GM12878 (cell line): Measurements from ENCODE around the gene ELP4. TPM values are rescaled to one million over a fixed set of nuclear protein-coding genes. Genes with fewer than 3 reads are reported as not detected.

Experiments used
- ATAC-seq: fragments of 200-7000 bp; cut with Tn5 transposase; 3 replicates; pipeline ENCODE4 v1.9.1; 2020; ENCODE audit warnings: mild to moderate bottlenecking, moderate library complexity
- BruUV-seq: library from RNA; stranded (reverse); fragments of 400-500 nt; replicated peaks from 2 replicates; lab custom pipeline; 2021; lab: Mats Ljungman, UMichigan
- CTCF ChIA-PET: fragments of 300-600 bp; sonication (Branson Sonifier 250); formaldehyde crosslinking; extraction: SDS; loops from one replicate; lab custom pipeline; 2021; ENCODE audit warnings: inconsistent platforms; lab: Yijun Ruan, JAX
- POLR2A ChIA-PET: fragments of 350-600 bp; formaldehyde crosslinking; extraction: SDS; loops from one replicate; lab custom pipeline; 2021; ENCODE audit warnings: inconsistent platforms; lab: Charles Lee
- RAD21 ChIA-PET: fragments of 300-600 bp; sonication (Branson Sonifier 250); formaldehyde crosslinking; loops from one replicate; lab custom pipeline; 2023; ENCODE audit warnings: antibody characterized with exemption; ENCODE audit not compliant: unreplicated experiment; lab: Charles Lee
- SMC1A ChIA-PET: fragments of 300-600 bp; sonication (Branson Sonifier 250); formaldehyde crosslinking; loops from one replicate; lab custom pipeline; 2023; ENCODE audit not compliant: unreplicated experiment, uncharacterized antibody; lab: Charles Lee
- DNase-seq: peaks from one replicate; pipeline ENCODE4 v3.0.0-alpha.2; 2011; ENCODE audit warnings: low read depth, low spot score
- FAIRE-seq: peaks from 3 replicates; lab custom pipeline; 2011; peaks lifted over from hg19 to GRCh38; lab: Jason Lieb, UNC
- H2AFZ ChIP-seq: 2 replicates; pipeline ENCODE4 v1.6.0; 2011; ENCODE audit warnings: low read depth, low read length, control low read depth; ENCODE audit not compliant: control insufficient read depth
- H3K27ac ChIP-seq: 2 replicates; pipeline ENCODE4 v1.5.1; 2011; ENCODE audit warnings: control low read depth; ENCODE audit not compliant: control insufficient read depth, insufficient read depth
- H3K27me3 ChIP-seq, 2 experiments: replicated peaks in 1 of 2; 2 replicates each; pipeline versions ENCODE4 v1.6.0 to v1.6.1; 2011; ENCODE audit warnings: low read length in 1 of 2; ENCODE audit not compliant: control insufficient read depth in 2 of 2, insufficient read depth in 2 of 2
- H3K36me3 ChIP-seq, 2 experiments: 2 replicates each; pipeline ENCODE4 v1.5.1; 2011; ENCODE audit warnings: low read length in 1 of 2; ENCODE audit not compliant: control insufficient read depth in 2 of 2, insufficient read depth in 2 of 2
- H3K4me1 ChIP-seq: 2 replicates; pipeline ENCODE4 v1.6.1; 2011; ENCODE audit warnings: mild to moderate bottlenecking, low read length, moderate library complexity, mixed read lengths; ENCODE audit not compliant: control insufficient read depth, insufficient read depth
- H3K4me2 ChIP-seq: 2 replicates; pipeline ENCODE4 v1.6.0; 2011; ENCODE audit warnings: control low read depth; ENCODE audit not compliant: control insufficient read depth, insufficient read depth
- H3K4me3 ChIP-seq: fragments of 200-600 bp; sonication (generic); 2 replicates; pipeline ENCODE4 v1.5.1; 2016
- H3K79me2 ChIP-seq: 2 replicates; pipeline ENCODE4 v1.6.0; 2011; ENCODE audit warnings: low read length; ENCODE audit not compliant: control insufficient read depth, insufficient read depth
- H3K9ac ChIP-seq: 2 replicates; pipeline ENCODE4 v1.8.0; 2011; ENCODE audit warnings: low read length, control low read depth, mixed read lengths; ENCODE audit not compliant: control insufficient read depth, insufficient read depth
- H3K9me3 ChIP-seq: replicated peaks from 3 replicates; pipeline ENCODE4 v1.5.1; 2011; ENCODE audit warnings: mild to moderate bottlenecking, low read length; ENCODE audit not compliant: control insufficient read depth, insufficient read depth
- H4K20me1 ChIP-seq: 2 replicates; pipeline ENCODE4 v1.6.0; 2011; ENCODE audit not compliant: control insufficient read depth, insufficient read depth
- ATF7 ChIP-seq: fragments of 450-650 bp; IDR thresholded peaks from 2 replicates; pipeline ENCODE4 v1.6.1; 2016; ENCODE audit warnings: low read depth, mild to moderate bottlenecking
- ESRRA ChIP-seq: IDR thresholded peaks from 2 replicates; pipeline ENCODE4 v1.6.1; 2012; ENCODE audit warnings: mild to moderate bottlenecking, low read length, improper control_type of control experiment
- HDGF ChIP-seq: fragments of 450-650 bp; IDR thresholded peaks from 2 replicates; pipeline ENCODE4 v1.6.1; 2016; ENCODE audit warnings: antibody characterized with exemption
- NBN ChIP-seq: fragments of 450-650 bp; IDR thresholded peaks from 2 replicates; pipeline ENCODE4 v1.6.1; 2016
- RFX5 ChIP-seq: IDR thresholded peaks from 2 replicates; pipeline ENCODE4 v1.6.1; 2011; ENCODE audit warnings: low read depth, low read length, improper control_type of control experiment
- SMAD1 ChIP-seq: fragments of 450-650 bp; IDR thresholded peaks from 2 replicates; pipeline ENCODE4 v1.6.1; 2018; ENCODE audit warnings: mild to moderate bottlenecking, low read depth; ENCODE audit not compliant: partially characterized antibody
- SMAD5 ChIP-seq: IDR thresholded peaks from 2 replicates; pipeline ENCODE4 v1.6.1; 2016; ENCODE audit warnings: antibody characterized with exemption, low read depth
- SMC3 ChIP-seq: IDR thresholded peaks from 2 replicates; pipeline ENCODE4 v1.6.1; 2011; ENCODE audit warnings: low read length, improper control_type of control experiment, borderline replicate concordance
- WGBS: methylation state at CpG from one replicate; pipeline ENCODE4 v1.1.6; 2016; ENCODE audit warnings: low lambda C conversion rate; ENCODE audit not compliant: insufficient replicate concordance, insufficient coverage; ENCODE audit errors: missing lambda C conversion rate; 5-methylcytosine and 5-hydroxymethylcytosine counted together
- in situ Hi-C: fragments of 300-500 bp; cut with MboI; formaldehyde crosslinking; loops from 9 replicates; pipeline ENCODE4 v1.14.3; 2018; ENCODE audit warnings: mixed read lengths
- intact Hi-C: fragments of 100-400 bp; cut with micrococcal nuclease; formaldehyde crosslinking; loops from one replicate; pipeline ENCODE4 v1.14.2; 2022; ENCODE audit not compliant: unreplicated experiment
- polyA plus RNA-seq, 11 experiments: library from polyadenylated mRNA; depleted of rRNA in 4 of 11; unstranded in 6 of 11; stranded (reverse) in 5 of 11; fragments of >200 nt; fragmentation: Nextera tagmentation in 4 of 11; fragmentation: Illumina TruSeq in 1 of 11; extraction: Ambion mirVana in 4 of 11; extraction: Trizol in 1 of 11; gene quantifications; 1 replicate in 1 of 11; 2 replicates in 10 of 11; pipeline versions ENCODE4 v1.2.1 to v1.2.3, GENCODE V29; 2011 to 2016; ENCODE audit warnings: inconsistent platforms in 2 of 11, missing spikeins in 2 of 11, low read depth in 1 of 11
- total RNA-seq, 4 experiments: library from RNA; depleted of rRNA in 3 of 4; stranded (reverse); fragments of >200 nt in 3 of 4; fragmentation: Illumina TruSeq in 1 of 4; extraction: Trizol in 1 of 4; gene quantifications; 2 replicates each; pipeline versions ENCODE4 v1.2.1 to v1.2.3, GENCODE V29; 2013 to 2021
- TF ChIP-seq, protein P1 (sequence below): IDR thresholded peaks from 2 replicates; pipeline ENCODE4 v1.6.1; 2011; ENCODE audit warnings: borderline replicate concordance, low read depth, mild to moderate bottlenecking, moderate library complexity, low read length; ENCODE audit not compliant: insufficient read depth, poor library complexity, severe bottlenecking
- TF ChIP-seq, protein P2 (sequence below), 3 experiments: IDR thresholded peaks in 2 of 3; conservative IDR thresholded peaks in 1 of 3; 2 replicates each; pipeline ENCODE4 v1.5.1; 2011; ENCODE audit warnings: low read depth in 3 of 3, low read length in 3 of 3, mild to moderate bottlenecking in 3 of 3, control low read depth in 2 of 3, moderate library complexity in 2 of 3, inconsistent platforms in 1 of 3, mixed read lengths in 1 of 3; ENCODE audit not compliant: control insufficient read depth in 2 of 3, insufficient read depth in 1 of 3; ENCODE audit errors: extremely low read depth in 1 of 3
- TF ChIP-seq, protein P3 (sequence below): fragments of 450-650 bp; IDR thresholded peaks from 2 replicates; pipeline ENCODE4 v1.6.1; 2017; ENCODE audit warnings: mild to moderate bottlenecking, low read depth, inconsistent platforms; ENCODE audit not compliant: poor library complexity, severe bottlenecking
- TF ChIP-seq, protein P4 (sequence below): IDR thresholded peaks from 2 replicates; pipeline ENCODE4 v1.6.1; 2011; ENCODE audit warnings: borderline replicate concordance, low read depth, mild to moderate bottlenecking, moderate library complexity, mixed read lengths, low read length; ENCODE audit not compliant: insufficient read depth; ENCODE audit errors: extremely low read length
- TF ChIP-seq, protein P5 (sequence below): fragments of 450-650 bp; formaldehyde crosslinking; IDR thresholded peaks from 2 replicates; pipeline ENCODE4 v1.4.0; 2020; ENCODE audit warnings: mild to moderate bottlenecking, moderate library complexity

ELP4 gene
- total and polyA plus RNA-seq, 10 of the 15 experiments (the other 5 are each of a cell fraction or from before 2014, with no cell fraction given), result 17.7 to 36.1 (median 27.0) TPM

DNA sequence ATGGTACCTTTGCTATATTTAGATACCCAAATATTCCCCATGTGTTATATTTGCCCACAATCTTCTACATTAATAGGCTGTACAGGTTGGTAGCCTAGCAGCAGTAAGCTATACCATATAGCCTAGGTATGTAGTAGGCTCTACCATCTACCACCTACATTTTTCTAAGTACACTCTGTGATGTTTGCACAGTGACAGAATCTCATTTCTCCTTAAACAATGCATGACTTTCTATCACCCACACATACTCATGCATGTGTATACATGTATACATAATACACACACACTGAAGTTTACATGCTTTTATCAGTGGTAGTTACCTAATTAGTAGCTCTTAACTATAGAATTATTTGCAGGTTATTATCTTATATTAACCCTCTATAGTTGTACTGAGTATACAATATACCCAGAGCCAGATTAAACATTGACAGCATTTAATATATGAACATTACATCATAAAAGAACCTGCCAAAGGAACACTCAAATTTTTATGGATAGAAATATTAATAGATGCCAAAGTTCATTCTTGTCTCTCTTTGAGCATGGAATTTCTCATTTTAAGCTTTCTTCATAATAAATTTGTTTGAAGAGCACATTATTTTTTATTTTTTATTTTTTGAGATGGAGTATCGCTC is 51.4 kb downstream of the ELP4 start:
- H4K20me1 ChIP-seq, result no peaks in the 10 kb centered on the region
- H3K4me3 ChIP-seq, result no peak overlapping the region
- H3K9me3 ChIP-seq, result no peaks in the 10 kb centered on the region; the same call in 2 of the 3 replicates
- intact Hi-C loops (no loop called here), in situ Hi-C loops (no loop called here)
- no peaks in the 10 kb centered on the region for H3K36me3 ChIP-seq
- ATAC-seq (no peak), DNase-seq (no peak), FAIRE-seq (no peak)
- no peak overlapping the region for H3K27ac ChIP-seq
- no peaks in the 10 kb centered on the region for H3K27me3 ChIP-seq
- no TSS peak for BruUV-seq
- RAD21 ChIA-PET, result no interaction called here
- SMC1A ChIA-PET, result no interaction called here
- no peaks in the 10 kb centered on the region for H3K4me1 ChIP-seq
- H2AFZ ChIP-seq, result no peak overlapping the region
- H3K9ac ChIP-seq, result no peak overlapping the region
- H3K79me2 ChIP-seq, result no peaks in the 10 kb centered on the region
- POLR2A ChIA-PET, result no interaction called here
- WGBS, result 100% methylated on average over 1 of the region's 1 CpG
- CTCF ChIA-PET, result no interaction called here
- H3K4me2 ChIP-seq, result no peak overlapping the region
- no peak for TF ChIP-seq SMAD1
- TF ChIP-seq, protein P1, sequence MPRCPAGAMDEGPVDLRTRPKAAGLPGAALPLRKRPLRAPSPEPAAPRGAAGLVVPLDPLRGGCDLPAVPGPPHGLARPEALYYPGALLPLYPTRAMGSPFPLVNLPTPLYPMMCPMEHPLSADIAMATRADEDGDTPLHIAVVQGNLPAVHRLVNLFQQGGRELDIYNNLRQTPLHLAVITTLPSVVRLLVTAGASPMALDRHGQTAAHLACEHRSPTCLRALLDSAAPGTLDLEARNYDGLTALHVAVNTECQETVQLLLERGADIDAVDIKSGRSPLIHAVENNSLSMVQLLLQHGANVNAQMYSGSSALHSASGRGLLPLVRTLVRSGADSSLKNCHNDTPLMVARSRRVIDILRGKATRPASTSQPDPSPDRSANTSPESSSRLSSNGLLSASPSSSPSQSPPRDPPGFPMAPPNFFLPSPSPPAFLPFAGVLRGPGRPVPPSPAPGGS, result no peak
- no peak for TF ChIP-seq ESRRA
- TF ChIP-seq ATF7, result no peak
- TF ChIP-seq, protein P2, sequence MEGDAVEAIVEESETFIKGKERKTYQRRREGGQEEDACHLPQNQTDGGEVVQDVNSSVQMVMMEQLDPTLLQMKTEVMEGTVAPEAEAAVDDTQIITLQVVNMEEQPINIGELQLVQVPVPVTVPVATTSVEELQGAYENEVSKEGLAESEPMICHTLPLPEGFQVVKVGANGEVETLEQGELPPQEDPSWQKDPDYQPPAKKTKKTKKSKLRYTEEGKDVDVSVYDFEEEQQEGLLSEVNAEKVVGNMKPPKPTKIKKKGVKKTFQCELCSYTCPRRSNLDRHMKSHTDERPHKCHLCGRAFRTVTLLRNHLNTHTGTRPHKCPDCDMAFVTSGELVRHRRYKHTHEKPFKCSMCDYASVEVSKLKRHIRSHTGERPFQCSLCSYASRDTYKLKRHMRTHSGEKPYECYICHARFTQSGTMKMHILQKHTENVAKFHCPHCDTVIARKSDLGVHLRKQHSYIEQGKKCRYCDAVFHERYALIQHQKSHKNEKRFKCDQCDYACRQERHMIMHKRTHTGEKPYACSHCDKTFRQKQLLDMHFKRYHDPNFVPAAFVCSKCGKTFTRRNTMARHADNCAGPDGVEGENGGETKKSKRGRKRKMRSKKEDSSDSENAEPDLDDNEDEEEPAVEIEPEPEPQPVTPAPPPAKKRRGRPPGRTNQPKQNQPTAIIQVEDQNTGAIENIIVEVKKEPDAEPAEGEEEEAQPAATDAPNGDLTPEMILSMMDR (IDR thresholded peaks at IDR 0.05 in 2 of 3, conservative IDR thresholded peaks at IDR 0.05 in 1 of 3; ENCODE audit: control insufficient read depth in 2 of 3, extremely low read depth in 1 of 3, insufficient read depth in 1 of 3, low read depth in 3 of 3, low read length in 3 of 3), result no peak
- TF ChIP-seq, protein P3, sequence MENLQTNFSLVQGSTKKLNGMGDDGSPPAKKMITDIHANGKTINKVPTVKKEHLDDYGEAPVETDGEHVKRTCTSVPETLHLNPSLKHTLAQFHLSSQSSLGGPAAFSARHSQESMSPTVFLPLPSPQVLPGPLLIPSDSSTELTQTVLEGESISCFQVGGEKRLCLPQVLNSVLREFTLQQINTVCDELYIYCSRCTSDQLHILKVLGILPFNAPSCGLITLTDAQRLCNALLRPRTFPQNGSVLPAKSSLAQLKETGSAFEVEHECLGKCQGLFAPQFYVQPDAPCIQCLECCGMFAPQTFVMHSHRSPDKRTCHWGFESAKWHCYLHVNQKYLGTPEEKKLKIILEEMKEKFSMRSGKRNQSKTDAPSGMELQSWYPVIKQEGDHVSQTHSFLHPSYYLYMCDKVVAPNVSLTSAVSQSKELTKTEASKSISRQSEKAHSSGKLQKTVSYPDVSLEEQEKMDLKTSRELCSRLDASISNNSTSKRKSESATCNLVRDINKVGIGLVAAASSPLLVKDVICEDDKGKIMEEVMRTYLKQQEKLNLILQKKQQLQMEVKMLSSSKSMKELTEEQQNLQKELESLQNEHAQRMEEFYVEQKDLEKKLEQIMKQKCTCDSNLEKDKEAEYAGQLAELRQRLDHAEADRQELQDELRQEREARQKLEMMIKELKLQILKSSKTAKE, result no peak
- no peak for TF ChIP-seq NBN
- no peak for TF ChIP-seq HDGF
- no peak for TF ChIP-seq RFX5
- TF ChIP-seq, protein P4, sequence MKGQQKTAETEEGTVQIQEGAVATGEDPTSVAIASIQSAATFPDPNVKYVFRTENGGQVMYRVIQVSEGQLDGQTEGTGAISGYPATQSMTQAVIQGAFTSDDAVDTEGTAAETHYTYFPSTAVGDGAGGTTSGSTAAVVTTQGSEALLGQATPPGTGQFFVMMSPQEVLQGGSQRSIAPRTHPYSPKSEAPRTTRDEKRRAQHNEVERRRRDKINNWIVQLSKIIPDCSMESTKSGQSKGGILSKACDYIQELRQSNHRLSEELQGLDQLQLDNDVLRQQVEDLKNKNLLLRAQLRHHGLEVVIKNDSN, result no peak
- TF ChIP-seq SMAD5, result no peak
- TF ChIP-seq, protein P5, sequence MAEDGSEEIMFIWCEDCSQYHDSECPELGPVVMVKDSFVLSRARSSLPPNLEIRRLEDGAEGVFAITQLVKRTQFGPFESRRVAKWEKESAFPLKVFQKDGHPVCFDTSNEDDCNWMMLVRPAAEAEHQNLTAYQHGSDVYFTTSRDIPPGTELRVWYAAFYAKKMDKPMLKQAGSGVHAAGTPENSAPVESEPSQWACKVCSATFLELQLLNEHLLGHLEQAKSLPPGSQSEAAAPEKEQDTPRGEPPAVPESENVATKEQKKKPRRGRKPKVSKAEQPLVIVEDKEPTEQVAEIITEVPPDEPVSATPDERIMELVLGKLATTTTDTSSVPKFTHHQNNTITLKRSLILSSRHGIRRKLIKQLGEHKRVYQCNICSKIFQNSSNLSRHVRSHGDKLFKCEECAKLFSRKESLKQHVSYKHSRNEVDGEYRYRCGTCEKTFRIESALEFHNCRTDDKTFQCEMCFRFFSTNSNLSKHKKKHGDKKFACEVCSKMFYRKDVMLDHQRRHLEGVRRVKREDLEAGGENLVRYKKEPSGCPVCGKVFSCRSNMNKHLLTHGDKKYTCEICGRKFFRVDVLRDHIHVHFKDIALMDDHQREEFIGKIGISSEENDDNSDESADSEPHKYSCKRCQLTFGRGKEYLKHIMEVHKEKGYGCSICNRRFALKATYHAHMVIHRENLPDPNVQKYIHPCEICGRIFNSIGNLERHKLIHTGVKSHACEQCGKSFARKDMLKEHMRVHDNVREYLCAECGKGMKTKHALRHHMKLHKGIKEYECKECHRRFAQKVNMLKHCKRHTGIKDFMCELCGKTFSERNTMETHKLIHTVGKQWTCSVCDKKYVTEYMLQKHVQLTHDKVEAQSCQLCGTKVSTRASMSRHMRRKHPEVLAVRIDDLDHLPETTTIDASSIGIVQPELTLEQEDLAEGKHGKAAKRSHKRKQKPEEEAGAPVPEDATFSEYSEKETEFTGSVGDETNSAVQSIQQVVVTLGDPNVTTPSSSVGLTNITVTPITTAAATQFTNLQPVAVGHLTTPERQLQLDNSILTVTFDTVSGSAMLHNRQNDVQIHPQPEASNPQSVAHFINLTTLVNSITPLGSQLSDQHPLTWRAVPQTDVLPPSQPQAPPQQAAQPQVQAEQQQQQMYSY (CRISPR knock-in tag), result no peak
- no peak for TF ChIP-seq SMC3
